GM18511 (cell line): Measurements from ENCODE around the gene APLNR.
"Not testable (repeated sequence)": the region's sequence is repeated elsewhere in the genome, so short reads cannot be mapped to it uniquely, and the experiment has no call there.

Experiments
- ATAC-seq: cut with Tn5 transposase; IDR thresholded peaks from one replicate; pipeline ENCODE4 v1.9.1; 2021; ENCODE audit warnings: mild to moderate bottlenecking, moderate library complexity; ENCODE audit not compliant: unreplicated experiment

APLNR gene

DNA sequence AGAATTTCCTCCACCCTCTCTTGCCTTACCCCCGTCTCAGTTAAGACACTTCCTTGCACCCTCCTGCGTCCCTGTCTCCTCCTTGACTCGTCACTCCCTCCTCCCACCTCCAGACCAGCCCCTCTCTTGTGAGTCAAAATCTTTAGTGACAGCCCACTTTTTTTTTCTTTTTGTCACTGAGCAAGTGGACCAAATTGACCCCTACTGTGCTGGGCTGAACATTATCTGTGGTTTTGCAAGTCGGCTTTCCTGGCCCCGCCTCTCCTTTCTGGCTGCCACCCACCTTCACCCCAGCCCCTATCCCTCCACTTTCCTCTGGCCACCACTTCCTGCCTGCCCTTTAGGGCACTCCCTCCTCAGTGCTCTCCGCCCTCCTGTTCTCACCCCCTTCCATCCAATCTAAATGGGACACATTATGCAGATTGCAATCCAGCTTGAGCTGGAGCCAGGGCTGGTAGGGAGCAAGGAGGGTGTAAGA lies at the start of gene APLNR:
APLNR (minus strand) TSS at position 47 of the 478 bp plus-strand sequence. CDS start 246 bp downstream, outside the sequence.
- ATAC-seq, result no peak

DNA sequence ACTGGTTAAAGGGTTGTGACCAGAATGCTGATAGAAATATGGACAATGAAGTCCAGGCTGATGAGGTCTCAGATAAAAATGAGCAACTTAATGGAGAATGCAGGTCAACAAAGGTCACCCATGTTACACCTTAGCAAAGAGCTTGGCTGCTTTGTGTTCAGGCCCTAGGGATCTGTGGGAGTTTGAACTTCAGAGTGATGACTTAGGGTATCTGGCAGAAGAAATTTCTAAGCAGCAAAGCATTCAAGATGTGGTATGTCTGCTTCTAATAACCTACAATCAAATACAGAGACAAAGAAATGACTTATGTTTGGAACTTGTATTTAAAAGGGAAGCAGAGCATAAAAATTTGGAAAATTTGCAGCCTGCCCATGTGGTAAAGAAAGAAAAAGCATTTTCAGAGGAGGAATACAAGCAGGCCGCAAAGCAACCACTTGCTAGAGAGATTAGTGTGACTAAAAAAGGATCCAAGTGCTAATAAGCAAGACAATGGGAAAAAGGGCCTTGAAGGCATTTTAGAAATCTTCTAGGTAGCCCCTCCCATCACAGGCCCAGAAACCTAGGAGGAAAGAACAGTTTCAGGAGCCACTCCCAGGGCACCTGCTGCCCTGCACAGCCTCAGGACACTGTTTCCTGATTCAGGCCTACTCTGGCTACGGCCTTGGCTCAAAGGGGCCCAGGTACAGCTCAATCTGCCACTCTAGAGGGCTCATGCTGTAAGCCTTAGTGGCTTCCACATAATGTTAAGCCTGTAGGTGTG lies 46.4 kb upstream of the APLNR start:
- ATAC-seq, result no peak

DNA sequence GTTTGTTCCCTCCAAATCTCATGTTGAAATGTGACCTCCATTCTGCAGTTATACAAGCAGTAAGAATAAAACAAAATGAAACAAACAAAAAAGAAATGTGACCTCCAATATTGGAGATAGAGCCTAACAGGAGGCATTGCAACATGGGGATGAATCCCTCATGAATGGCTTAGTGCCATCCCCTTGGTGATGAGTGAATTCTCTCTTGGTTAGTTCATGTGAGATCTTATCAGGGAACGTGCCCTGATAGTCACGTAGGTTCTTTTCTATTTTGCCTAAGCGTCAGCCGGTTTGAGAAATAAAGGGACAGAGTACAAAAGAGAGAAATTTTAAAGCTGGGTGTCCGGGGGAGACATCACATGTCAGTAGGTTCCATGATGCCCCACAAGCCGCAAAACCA lies 44.5 kb upstream of the APLNR start:
- ATAC-seq, result not testable (repeated sequence)

DNA sequence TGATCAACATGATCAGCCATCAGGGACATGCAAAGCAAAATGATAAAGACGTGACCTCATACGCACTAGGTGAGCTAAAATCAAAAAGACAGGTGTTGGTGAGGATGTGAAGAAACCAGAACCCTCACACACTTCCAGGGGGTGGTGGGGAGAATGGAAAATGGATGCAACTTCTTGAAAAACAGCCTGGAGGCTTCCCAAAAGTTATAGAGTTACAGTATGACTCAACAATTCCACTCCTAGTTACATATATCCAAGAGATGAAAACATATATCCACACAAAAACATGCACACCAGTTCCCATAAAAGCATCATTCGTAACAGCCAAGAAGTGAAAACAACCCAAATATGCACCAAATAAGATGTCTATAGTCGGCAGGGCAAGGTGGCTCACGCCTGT lies 42.1 kb upstream of the APLNR start:
- ATAC-seq, result no peak

DNA sequence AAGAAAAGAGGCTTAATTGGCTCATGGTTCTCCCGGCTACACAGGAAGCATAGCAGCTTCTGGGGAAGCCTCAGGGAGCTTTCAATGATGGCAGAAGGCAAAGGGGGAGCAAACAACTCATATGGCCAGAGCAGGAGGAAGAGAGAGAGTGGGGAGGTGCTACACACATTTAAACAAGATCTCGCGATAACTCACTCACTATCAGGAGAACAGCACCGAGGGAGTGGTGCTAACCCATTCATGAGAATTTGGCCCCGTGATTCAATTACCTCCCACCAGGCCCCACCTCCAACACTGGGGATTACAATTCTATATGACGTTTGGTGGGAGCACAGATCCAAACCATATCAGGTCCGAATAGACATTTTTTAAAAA lies 41.7 kb upstream of the APLNR start:
- no peak for ATAC-seq

DNA sequence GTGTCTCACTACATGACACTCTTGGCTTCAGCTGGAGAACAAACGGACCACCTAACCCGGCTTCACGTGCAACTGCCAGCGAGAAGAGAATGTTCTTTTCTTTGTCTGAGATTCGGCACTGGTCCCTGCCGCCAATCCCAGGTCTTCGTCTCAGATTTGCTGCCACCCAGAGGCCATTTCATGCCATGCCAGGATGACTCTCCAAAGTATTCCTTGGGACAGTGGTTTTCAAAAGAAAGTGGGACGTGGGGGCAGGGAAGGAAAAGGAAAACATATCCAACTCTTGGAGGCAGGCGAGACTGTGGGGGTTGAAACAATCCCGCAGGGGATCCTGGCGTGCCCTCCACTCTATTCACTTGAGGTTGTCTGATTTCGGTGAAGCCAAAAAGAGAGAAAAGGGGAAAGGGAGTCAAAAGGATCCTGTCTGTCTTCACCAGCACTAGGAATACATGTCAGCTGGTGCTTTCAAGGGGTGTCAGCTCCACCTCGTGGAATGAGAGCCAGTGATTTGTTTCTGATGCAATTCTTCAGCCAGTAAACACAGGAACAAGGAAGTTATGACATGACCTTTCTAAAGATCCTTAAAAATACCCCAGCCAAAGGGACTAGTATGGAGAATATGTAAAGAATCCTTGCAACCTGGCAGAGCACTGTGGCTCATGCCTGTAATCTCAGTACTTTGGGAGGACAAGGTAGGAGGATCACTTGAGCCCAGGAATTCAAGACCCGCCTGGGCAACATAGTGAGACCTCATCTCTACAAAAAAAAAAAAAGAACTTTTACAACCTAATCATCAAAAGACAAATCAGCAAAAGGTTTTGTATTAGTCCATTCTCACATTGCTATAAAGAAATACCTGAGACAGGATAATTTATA lies 41.0 kb upstream of the APLNR start:
- peak; percentile 92 for ATAC-seq

DNA sequence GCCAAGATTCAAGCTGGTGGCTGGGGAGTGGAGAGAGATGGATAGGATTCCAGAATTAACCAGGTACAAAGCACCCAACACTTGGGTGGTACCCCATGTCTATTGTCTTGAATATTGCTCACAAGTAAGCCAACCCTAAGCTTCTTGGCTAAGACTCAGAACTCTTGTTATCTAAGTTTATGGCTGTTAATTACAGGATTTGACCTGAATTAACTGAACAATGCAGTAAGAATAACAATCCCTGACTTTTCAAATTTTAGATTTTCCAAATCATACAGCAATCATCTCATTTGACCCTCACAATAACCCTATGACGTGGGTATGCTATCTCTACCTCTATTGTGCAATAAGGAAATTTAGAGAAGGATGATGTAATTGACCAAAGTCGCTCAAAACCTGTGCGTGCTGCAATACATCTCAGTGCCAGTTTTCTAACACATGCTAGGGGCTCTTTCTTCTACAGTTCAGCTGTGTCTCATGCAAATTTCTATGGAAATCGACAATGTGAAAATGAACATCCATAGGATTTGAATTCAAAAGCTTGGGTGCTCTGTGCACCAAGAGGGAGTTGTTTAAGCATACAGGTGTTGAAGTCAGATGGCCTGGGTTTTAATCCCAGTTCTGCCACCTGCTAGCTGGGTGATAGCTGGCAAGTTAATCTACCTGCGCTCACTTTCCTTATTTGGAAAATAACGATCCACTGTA lies 40.1 kb upstream of the APLNR start:
- no peak for ATAC-seq

DNA sequence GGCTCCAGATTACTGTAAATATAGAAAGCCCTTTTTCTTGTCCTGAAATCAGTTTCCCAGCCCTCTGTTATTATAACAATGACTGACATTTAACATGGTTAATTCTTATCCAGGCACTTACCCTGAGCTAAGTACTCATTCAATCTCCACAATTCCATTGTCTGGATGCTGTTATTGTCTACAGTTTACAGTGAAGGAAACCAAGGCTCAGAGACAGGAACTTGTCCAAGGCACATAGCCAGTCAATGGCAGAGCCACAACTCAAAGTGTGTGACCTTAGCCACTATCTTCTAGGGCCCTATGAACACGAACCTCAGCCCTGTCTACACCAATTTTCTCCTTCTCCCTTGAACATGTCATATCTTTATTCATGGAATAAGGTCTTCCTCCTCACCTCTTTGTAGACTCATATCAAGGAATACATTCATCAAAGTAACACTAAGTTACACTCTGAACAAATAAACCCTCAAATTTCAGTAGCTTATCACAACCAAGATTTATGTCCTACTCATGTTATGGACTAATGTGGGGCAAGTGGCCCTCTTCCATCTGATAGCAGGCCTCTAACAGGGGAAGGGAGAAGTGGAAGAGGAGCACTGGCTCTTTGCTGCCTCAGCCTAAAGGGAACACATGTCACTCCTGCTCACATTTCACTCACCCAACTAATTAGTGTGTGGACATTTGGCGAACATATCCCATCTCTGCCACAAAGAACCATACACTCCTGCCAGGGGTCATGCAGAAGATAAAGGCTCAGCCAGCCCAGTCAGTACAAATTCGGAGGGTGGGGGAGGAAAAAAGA lies 39.3 kb upstream of the APLNR start:
- ATAC-seq, result no peak

DNA sequence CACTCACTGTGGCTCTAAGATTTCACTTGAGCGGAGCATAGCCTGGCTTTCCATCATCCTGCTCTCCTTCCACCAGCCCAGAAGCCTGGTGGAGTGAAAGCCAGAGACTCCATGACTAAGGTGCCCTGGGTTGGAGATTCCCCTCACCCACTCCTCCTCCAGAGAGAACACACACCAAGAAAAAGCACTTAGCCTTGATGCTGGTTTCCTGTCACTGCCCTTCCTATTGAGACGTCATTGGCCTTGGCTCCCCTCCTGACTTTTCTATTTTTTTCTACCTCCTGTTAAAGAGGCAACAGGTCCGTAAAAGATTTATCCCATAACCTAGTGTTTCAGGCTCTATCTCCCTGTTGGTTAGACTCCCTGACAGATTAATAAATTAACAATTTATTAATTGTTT lies 38.5 kb upstream of the APLNR start:
- no peak for ATAC-seq

DNA sequence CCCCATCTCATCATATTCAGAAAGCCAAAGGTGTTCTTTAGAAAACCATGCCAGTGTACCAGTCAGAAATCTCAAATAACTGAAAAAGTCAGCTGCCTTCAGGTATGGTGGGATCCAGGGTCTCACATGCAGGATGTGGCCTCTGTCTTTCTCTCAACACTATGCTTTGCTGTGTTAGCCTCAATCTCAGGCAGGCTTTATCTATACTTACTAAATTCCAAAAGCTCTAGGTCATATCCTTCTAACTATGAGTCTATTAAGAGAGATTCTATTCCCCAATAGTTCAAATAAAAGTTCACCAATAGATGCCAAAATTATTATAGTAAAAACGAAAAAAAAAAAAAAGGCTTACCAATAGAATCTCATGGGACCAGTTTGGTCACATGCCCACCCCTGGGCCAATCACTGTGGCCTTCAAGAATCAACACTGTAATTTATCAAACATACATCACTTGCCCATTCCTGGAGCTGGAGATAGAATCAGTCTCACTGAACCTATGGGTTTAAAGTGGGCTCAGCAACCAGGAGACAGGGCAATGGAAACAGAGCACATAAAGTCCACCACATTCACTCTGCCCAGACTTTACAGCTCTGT lies 38.0 kb upstream of the APLNR start:
- ATAC-seq, result no peak

DNA sequence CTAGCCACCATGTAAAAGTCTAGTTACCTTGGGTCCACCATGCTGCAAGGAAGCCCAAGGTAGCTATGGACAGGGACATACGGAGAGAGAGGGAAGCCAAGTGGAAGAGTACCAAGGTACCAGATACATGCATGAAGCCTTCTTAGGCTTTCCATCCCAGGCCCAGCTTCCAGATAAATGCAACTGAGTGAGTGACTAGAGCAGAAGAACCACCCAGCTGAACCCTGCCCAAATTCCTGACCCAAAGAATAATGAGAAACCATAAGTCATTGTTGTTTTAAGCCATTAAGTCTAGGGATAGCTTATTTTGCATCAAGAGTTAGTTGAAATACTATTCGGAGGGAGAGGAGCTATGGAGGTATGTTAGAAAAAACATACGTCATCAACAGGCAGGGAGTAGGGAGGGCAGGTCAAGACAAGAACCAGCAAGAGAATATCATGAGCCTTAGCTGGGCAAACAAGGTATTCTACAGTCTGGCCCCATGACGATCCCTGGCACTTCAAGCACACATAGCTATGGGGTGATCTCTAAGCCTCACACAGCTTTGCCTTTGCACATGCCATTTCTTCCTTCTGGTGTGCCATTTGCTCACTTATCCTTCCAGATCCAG lies 36.5 kb upstream of the APLNR start:
- no peak for ATAC-seq

DNA sequence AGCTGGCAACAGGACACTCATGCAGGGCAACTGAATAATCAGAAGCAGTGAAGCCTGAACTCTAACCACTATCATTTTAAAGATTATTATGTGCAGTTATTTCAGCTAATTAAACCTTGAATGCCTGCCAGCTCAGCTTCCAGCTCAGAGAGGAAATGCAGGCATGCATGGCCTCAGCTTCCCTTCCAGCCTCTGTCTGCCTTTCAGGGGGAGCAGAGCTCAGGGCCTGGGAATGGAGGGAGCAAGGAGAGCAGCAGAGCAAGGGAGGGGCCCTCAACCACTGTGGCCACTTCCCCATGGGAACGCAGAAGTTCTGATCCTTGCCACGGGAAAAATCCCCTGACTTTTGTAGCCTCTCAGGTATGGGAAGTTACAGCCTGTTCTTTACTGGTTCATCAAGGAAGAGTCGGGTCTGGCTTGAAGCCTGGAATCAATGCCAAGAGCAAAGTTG lies 32.5 kb upstream of the APLNR start:
- no peak for ATAC-seq

DNA sequence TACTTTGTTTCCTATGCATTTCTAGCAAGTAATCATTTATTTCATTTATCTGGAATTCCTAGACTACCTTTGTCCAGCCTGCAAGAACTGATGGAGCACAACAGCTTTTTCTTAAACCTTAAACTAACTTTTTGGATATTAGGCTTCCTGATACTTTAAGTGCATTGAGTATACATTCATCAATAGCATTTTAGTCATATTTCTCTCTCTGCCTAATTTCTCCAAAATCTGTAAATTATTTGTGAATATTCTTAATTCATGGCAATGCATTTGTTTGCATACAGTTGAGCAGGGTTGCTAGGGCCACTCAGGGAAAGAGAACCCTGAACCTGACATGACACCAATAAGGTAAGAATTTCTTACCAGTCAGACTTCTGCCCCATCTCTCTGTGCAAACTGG lies 29.1 kb upstream of the APLNR start:
- ATAC-seq, result no peak

DNA sequence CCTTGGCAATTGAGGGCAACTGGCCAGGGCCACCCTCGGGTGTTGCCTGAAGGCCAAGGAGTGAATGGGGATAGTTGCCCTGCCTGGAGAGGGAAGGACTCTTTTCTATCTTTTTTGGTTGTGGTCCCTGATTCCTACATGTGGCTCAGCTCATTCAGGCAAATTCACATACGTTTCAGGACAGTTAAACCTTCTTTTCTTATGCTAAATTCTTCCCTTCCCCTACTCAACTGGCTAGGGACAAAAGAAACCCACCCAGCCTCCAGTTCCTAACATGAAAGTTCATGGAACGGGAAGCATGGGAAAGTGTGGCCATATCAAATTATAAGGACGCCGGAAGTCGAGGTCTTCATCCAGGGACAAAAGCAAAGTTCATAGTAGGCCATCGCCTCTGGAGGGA lies 26.3 kb upstream of the APLNR start:
- ATAC-seq, result no peak

DNA sequence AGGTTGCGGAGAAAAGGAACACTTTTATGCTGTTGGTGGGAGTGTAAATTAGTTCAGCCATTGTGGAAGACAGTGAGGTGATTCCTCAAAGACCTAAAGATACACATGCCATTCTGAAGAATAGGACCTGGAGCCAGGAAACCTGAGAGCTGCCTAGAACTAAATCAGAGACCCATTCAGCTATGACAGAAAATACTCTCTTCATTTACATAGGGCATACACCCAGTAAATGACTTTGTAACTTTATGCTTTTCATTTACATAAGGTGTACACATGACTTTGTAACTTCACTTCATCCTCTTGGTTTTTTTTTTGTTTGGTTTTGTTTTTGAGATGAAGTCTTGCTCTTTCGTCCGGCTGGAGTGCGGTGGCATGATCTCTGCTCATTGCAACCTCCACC lies 25.1 kb upstream of the APLNR start:
- no peak for ATAC-seq

DNA sequence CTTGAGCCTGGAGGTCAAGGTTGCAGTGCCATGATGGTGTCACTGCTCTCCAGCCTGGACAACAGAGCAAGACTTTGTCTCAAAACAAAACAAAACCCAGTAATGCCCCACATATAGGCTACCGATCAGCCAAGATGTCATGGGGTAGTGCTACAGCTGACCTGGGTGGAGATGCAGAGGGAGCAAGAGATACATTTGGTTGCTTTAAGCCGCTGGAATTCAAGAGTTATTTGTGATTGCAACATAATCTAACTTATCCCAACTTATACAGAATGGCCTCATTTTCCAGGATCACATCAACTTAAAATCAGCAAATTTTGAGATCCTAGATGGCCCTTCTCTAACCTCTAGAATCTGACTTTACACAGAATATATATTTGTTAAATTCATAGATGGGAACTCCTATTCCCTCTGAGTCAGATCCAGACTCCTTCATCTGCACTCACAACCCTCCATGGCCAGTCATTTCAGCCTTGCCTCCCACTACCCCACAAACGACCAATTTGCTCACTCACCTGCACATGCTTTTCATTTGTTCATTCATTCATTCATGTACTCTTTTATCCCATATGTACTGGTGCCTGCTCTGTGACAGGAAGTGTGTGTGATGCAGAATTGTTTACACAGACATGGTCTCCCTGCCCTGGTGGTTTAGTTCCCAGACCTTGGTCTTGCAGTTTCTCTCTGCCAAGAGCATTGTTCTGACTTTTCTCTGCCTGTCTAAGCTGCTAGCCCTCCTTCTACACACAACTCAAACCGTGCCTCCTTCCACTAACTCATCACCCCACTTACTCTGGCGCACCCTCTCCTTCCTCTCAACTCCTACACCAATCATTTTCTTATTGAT lies 24.1 kb upstream of the APLNR start:
- ATAC-seq, result no peak

DNA sequence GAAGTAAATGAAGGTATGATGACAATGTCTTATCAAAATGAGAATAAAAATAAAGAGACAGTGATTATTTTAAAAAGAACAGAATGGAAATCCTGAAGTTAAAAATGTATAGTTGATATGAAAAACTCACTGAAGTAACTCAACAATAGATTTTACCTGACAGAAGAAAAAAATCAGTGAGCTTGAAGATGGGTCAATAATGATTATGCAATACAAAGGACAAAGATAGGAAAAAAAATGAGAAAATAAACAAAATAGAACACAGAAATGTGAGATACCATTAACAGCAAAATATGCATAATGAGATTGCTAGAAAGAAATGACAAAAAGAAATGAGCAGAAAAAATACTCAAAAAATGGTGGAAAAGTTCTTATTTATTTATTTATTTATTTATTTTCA lies 19.1 kb upstream of the APLNR start:
- ATAC-seq, result no peak

DNA sequence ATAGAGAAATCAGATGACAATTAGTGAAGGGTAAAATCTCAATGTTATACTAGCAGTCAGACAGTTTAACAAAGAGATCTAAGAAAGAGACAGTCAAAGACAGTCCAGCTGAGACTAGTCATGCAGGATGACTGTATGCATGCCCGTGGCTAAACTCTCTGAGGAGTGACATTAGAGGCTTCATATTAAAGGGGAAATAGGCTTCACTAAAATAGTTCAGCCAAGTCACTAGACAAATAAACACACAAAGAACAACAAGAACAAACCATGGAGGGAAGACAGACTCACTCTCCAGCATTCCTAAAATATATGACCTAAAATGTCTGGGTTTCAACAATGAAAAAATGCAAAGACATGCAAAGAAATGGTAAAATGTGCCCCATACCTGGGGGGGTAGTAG lies 18.6 kb upstream of the APLNR start:
- ATAC-seq, result no peak

DNA sequence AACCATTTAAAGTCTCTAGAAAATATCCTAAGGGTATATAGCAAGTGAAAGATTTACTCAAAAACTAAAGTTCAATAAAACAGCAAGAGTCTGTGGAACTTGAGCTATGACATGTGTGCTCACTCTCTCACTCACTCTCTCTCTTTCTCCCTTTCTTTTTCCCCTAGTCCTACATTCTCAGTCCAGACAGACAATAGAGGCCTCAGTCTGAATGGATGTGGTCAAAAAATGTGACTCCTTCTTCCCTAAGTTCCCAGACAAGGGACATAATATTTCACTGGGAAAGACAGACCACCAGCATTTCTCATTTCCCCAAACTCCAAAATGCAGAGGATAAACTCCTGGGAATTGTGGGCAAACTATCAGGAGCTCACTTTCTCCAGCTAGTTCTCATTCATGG lies 17.6 kb upstream of the APLNR start:
- ATAC-seq, result no peak
